HCT116 (cell line): ENCODE data around the gene ARHGAP8.
"Not testable (repeated sequence)": the region's sequence is repeated elsewhere in the genome, so short reads cannot be mapped to it uniquely, and the experiment has no call there.

Experiments
- EZH2 ChIP-seq: fragments of 200-600 bp; sonication (generic); IDR thresholded peaks from 2 replicates; pipeline ENCODE4 v1.6.1; 2017; ENCODE audit warnings: antibody characterized with exemption, mixed run types
- POLR2A ChIP-seq: IDR thresholded peaks from 2 replicates; pipeline ENCODE4 v1.7.0; 2011; ENCODE audit warnings: borderline replicate concordance; ENCODE audit not compliant: insufficient read depth, insufficient read length; ENCODE audit errors: extremely low read depth
- RAD21 ChIP-seq: IDR thresholded peaks from 2 replicates; pipeline ENCODE4 v1.6.1; 2012; ENCODE audit warnings: low read depth, mild to moderate bottlenecking
- REST ChIP-seq: IDR thresholded peaks from 2 replicates; pipeline ENCODE4 v1.6.1; 2012; ENCODE audit warnings: low read depth
- ZNF274 ChIP-seq: fragments of 200-500 bp; sonication (Bioruptor generic); IDR thresholded peaks from 2 replicates; pipeline ENCODE4 v1.6.1; 2014; ENCODE audit warnings: mild to moderate bottlenecking, low read depth, low read length, inconsistent platforms
- TF ChIP-seq, protein P1 (sequence below), 3 experiments: fragments of 200-600 bp in 1 of 3; sonication (generic) in 1 of 3; IDR thresholded peaks in 2 of 3; conservative IDR thresholded peaks in 1 of 3; 2 replicates each; pipeline ENCODE4 v1.5.1; 2012 to 2017; ENCODE audit warnings: low read depth in 2 of 3, low read length in 2 of 3, antibody characterized with exemption in 1 of 3, borderline replicate concordance in 1 of 3, control low read depth in 1 of 3, mild to moderate bottlenecking in 1 of 3, mixed read lengths in 1 of 3, mixed run types in 1 of 3, moderate library complexity in 1 of 3; ENCODE audit not compliant: insufficient read depth in 1 of 3

DNA sequence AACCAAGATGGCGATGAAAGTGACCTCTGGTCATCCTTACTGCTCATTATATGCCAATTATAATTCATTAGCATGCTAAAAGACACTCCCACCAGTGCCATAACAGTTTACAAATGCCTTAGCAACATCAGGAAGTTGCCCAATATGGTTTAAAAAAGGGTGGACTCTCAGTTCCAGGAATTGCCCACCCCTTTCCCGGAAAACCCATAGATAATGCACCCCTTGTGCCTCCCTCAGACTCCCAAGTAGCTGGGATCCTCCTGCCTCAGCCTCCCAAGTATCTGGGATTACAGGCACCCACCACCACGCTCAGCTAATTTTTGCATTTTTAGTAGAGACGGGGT lies 4.6 kb upstream of the ARHGAP8 start:
- TF ChIP-seq, protein P1, sequence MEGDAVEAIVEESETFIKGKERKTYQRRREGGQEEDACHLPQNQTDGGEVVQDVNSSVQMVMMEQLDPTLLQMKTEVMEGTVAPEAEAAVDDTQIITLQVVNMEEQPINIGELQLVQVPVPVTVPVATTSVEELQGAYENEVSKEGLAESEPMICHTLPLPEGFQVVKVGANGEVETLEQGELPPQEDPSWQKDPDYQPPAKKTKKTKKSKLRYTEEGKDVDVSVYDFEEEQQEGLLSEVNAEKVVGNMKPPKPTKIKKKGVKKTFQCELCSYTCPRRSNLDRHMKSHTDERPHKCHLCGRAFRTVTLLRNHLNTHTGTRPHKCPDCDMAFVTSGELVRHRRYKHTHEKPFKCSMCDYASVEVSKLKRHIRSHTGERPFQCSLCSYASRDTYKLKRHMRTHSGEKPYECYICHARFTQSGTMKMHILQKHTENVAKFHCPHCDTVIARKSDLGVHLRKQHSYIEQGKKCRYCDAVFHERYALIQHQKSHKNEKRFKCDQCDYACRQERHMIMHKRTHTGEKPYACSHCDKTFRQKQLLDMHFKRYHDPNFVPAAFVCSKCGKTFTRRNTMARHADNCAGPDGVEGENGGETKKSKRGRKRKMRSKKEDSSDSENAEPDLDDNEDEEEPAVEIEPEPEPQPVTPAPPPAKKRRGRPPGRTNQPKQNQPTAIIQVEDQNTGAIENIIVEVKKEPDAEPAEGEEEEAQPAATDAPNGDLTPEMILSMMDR (IDR thresholded peaks at IDR 0.05 in 2 of 3, conservative IDR thresholded peaks at IDR 0.05 in 1 of 3; ENCODE audit: borderline replicate concordance in 1 of 3, insufficient read depth in 1 of 3, low read depth in 2 of 3, low read length in 2 of 3), result not testable (repeated sequence)
- not testable (repeated sequence) for TF ChIP-seq RAD21, POLR2A, EZH2, REST, ZNF274
